Measurements from ENCODE around the gene IL12A. TPM values are rescaled to one million over a fixed set of nuclear protein-coding genes. Genes with fewer than 3 reads are reported as not detected.

The IL12A gene
- polyA plus RNA-seq, 1 donor from 2014 or later: not detected

- no peaks in the 10 kb centered on the region for H3K27me3 ChIP-seq (ENCODE audit: insufficient read depth, low read depth, low read length)
- no peaks in the 10 kb centered on the region for H4K20me1 ChIP-seq (ENCODE audit: insufficient read depth)
- no peaks in the 10 kb centered on the region for H3K79me2 ChIP-seq (replicated peaks; ENCODE audit: insufficient read depth, low read length)
- TF ChIP-seq CTCF (IDR thresholded peaks at IDR 0.05; ENCODE audit: poor library complexity, severe bottlenecking) (peak; percentile 14), TAF1 (IDR thresholded peaks at IDR 0.05; ENCODE audit: low read depth) (no peak)
- no peaks in the 10 kb centered on the region for H3F3A ChIP-seq (ENCODE audit: insufficient read depth, low read length, poor library complexity, severe bottlenecking)
- no peaks in the 10 kb centered on the region for H3K36me3 ChIP-seq (ENCODE audit: insufficient read depth, low read length)
- H3K27ac ChIP-seq (ENCODE audit: low read length): no peak overlapping the region
- no peak overlapping the region for H3K9ac ChIP-seq (ENCODE audit: low read length)
- no peaks in the 10 kb centered on the region for H3K9me3 ChIP-seq (ENCODE audit: low read length)
- no peak overlapping the region for H2AFZ ChIP-seq (ENCODE audit: low read depth, low read length)
- no peaks in the 10 kb centered on the region for H3K9me2 ChIP-seq (ENCODE audit: insufficient read depth, low read length)
- no peak overlapping the region for H3K4me2 ChIP-seq (ENCODE audit: low read length)
- H3K4me3 ChIP-seq (ENCODE audit: low read length): no peak overlapping the region
Measured at GRCh38 chr3:159982442-159982974, 6.1 kb upstream of the IL12A start.

- no peaks in the 10 kb centered on the region for H3K36me3 ChIP-seq (ENCODE audit: insufficient read depth, low read length)
- no peaks in the 10 kb centered on the region for H3K9me3 ChIP-seq (ENCODE audit: low read length)
- H4K20me1 ChIP-seq (ENCODE audit: insufficient read depth): no peaks in the 10 kb centered on the region
- no peaks in the 10 kb centered on the region for H3K9me2 ChIP-seq (ENCODE audit: insufficient read depth, low read length)
- no peak overlapping the region for H3K9ac ChIP-seq (ENCODE audit: low read length)
- peaks cover 17% of the 10 kb centered on the region for H3K27me3 ChIP-seq (ENCODE audit: insufficient read depth, low read depth, low read length)
- no peaks in the 10 kb centered on the region for H3K79me2 ChIP-seq (replicated peaks; ENCODE audit: insufficient read depth, low read length)
- no peak for TF ChIP-seq EZH2 (IDR thresholded peaks at IDR 0.05; ENCODE audit: borderline replicate concordance, insufficient read depth, low read length, poor library complexity, severe bottlenecking)
- TF ChIP-seq REST (IDR thresholded peaks at IDR 0.05; ENCODE audit: borderline replicate concordance): no peak
- TF ChIP-seq RAD21 (conservative IDR thresholded peaks at IDR 0.05): no peak
- no peak for TF ChIP-seq TAF1 (IDR thresholded peaks at IDR 0.05; ENCODE audit: low read depth)
- no peak for TF ChIP-seq CTCF (IDR thresholded peaks at IDR 0.05; ENCODE audit: poor library complexity, severe bottlenecking)
- no peak for TF ChIP-seq MXI1 (conservative IDR thresholded peaks at IDR 0.05; ENCODE audit: poor library complexity, severe bottlenecking)
- TF ChIP-seq SMC3 (conservative IDR thresholded peaks at IDR 0.05; ENCODE audit: poor library complexity): no peak
- TF ChIP-seq POLR2AphosphoS5 (IDR thresholded peaks at IDR 0.05): no peak
- no peak for TF ChIP-seq EP300 (conservative IDR thresholded peaks at IDR 0.05; ENCODE audit: poor library complexity, severe bottlenecking)
- H3F3A ChIP-seq (ENCODE audit: insufficient read depth, low read length, poor library complexity, severe bottlenecking): no peaks in the 10 kb centered on the region
- H3K4me3 ChIP-seq (ENCODE audit: low read length): no peak overlapping the region
- H3K27ac ChIP-seq (ENCODE audit: low read length): no peak overlapping the region
- H2AFZ ChIP-seq (ENCODE audit: low read depth, low read length): no peak overlapping the region
- no peak overlapping the region for H3K4me2 ChIP-seq (ENCODE audit: low read length)
Measured at GRCh38 chr3:159987291-159987711, 1.3 kb upstream of the IL12A start.

Data from neural cell (in vitro differentiated cells).